ENCODE data around the gene ARHGEF37.

Gene ARHGEF37

DNA sequence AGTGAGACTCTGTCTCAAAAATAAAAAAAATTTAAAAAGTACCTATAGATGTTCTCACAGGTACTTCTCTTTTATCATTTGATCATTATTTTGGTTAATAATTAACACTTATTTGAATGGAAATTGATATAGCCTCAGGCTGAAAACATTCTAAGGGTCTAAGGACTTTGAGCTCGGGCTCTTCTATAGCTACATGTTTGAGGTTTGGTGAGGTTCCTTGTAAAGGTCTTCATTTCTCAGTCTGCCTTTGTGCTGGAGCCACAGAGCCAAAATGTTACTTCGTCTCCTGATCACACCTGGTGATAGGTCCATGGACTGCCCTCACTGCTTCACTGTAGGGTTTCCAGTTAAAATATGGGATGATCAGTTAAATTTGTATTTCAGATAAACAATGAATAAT is 22.6 kb downstream of the ARHGEF37 start:
- no peak for DNase-seq (ENCODE audit: low read depth)

DNA sequence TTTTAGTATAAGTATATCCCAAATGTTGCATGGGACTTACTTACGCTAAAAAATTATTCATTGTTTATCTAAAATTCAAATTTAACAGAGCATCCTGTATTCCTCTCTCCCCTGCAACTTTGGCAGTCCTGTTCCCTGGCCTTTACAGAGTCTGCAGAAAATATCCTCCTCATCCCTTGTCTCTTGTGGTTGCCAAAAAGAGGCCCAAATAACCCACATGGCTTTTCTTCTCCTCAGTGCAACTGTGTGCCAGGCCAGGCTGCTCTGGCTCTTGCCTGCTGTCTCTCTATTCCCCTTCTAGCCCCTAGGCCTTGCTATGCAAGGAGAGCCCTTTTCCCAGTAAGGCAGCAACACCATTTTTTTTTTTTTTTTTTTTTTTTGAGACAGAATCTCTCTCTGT is 23.0 kb downstream of the ARHGEF37 start:
- no peak for DNase-seq (ENCODE audit: low read depth)

- DNase-seq (ENCODE audit: low read depth): no peak
Observed at GRCh38 chr5:149605354-149605997, 24.2 kb downstream of the ARHGEF37 start.

GRCh38 chr5:149605998-149606724 is 24.9 kb downstream of the ARHGEF37 start:
- DNase-seq (ENCODE audit: low read depth): no peak

DNA sequence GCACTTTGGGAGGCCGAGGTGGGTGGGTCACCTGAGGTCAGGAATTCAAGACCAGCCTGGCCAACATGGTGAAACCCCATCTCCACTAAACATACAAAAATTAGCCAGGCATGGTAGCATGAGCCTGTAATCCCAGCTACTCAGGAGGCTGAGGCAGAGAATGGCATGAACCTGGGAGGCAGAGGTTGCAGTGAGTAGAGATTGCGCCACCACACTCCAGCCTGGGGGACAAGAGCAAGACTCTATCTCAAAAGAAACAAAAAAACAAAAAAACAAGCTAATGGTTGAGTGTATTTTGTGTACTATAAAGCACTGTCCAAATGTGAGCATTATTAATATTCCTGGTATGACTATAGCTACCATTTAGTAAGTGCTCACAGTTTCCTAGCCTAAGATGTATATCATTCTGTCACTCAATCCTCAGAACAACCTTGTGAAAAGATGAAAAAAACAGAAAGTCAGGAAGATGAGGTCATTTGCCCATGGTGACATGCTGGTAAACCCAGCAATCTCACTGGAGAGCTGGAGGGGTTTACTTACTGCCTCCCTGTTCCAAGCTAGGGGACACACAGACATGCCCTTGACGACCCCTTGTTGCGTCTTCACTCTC is 27.7 kb downstream of the ARHGEF37 start:
- DNase-seq (ENCODE audit: low read depth): no peak

- DNase-seq (ENCODE audit: low read depth): no peak
Observed at GRCh38 chr5:149609640-149610219, 28.4 kb downstream of the ARHGEF37 start.

DNA sequence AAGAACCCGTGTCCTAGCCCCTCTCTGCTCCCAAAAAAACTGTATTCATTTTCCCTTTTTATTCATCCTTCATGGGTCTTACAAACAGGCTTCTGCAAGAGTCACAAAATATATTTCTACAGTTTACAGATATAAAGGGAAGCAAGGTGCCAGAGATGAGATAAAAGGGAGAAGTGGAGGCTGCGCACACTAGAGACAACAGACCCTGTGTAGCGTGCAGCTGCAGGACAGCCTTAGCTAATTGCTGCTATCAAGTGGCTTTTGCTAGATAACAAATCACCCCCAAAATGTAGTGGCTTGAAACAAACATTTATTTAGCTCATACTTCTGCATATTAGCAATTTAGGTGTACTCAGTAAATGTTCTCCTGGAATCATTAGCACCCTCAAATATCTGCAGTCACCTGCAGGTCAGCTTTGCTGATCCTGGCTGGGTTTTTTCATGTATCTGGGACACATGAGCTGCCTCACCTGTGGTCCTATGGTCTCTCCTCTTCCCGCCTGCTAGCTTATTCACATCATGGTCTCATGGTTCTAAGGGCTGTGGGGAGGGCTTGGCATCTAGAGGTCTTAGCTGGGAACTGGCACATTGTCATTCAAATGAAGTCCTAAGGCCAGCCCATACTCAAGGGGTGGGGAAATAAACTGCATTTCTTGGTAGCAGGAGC is 29.4 kb downstream of the ARHGEF37 start:
- DNase-seq (ENCODE audit: low read depth): no peak

- no peak for DNase-seq (ENCODE audit: low read depth)
Observed at GRCh38 chr5:149611326-149611725, 30.0 kb downstream of the ARHGEF37 start.

GRCh38 chr5:149614034-149614907 is 33.0 kb downstream of the ARHGEF37 start:
- DNase-seq (ENCODE audit: low read depth): no peak

- no peak for DNase-seq (ENCODE audit: low read depth)
Observed at GRCh38 chr5:149615976-149616375, 34.7 kb downstream of the ARHGEF37 start.

DNA sequence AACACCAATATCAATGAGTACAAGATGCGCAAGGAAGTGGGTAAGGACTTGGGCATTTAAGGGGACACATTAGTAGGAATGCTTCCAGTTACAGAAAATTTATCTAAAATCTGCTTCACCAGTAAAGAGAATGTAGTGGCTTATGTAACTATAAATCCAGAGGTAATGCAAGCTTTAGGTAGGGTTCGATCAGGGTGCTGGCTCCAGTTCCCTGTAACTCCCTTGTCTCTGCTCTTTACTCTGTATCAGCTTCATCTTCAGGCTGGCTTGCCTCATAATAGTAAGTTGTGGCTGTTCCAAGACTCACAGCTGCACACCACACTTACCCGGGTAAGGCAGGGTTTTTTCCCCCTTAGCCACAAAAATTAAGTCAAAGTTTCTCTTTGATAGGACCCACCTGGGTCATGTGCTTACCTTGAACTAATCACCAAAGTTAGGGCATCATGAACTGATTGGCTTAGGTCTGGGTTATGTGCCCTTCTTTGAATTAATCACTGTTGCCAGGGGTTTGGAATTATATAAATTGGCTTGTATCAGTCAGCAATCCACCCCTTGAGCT is 35.5 kb downstream of the ARHGEF37 start:
- DNase-seq (ENCODE audit: low read depth): no peak

DNA sequence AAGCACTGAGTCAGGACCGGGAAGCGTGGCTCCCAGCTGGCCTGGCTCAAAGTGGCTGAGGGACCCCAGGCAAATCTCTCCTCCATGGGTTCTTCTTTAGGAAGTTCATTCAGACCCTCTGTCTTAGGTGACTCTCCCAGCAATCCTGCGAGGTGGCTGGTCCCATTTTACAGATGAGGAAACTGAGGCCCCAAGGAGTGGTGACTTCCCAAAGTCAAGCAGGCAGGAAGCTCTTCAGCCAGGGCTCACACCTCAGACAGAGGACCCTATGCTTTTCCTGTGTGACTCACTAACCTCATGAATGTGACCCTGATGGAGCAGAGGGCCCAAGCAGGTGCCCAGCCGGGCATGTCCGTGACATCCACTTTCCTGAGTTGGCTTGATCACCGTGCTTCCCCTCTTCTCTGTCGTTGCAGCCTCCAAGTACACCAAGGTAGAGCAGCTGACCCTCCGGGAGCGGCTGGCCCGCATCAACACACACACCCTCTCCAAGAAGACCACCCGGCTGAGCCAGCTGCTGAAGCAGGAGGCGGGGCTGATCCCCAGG is 36.5 kb downstream of the ARHGEF37 start:
- DNase-seq (ENCODE audit: low read depth): no peak

DNA sequence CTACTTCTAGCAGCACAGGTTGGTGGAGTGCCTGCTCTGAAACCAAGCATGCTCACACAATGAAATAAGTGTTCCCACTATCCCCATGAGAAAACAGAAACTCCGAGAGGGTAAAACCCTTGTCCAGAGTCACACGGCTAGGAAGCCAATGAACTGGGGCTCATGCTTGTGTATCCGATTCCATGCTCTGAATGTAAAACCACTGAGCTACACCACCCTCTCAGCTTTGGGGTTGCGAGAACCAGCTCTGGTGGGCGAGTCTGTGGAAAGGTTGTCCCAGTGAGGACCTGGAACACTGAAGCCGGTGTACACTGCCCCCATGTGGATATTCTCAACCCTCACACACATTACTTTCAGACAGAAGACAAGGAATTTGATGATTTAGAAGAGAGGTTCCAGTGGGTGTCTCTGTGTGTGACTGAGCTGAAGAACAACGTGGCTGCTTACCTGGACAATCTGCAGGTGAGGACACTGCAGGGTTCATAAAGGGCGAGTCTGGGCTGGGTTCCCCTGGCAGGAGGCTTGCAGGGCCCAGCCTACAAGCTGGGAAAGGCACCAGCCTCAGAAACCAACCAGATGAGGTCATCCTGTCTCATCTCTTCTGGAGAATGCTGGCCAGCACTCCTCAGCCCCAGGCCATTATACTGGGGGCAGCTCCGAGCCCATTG is 37.4 kb downstream of the ARHGEF37 start:
- no peak for DNase-seq (ENCODE audit: low read depth)

- no peak for DNase-seq (ENCODE audit: low read depth)
Observed at GRCh38 chr5:149621415-149622098, 40.3 kb downstream of the ARHGEF37 start.

- DNase-seq (ENCODE audit: low read depth): no peak
Observed at GRCh38 chr5:149622466-149622865, 41.2 kb downstream of the ARHGEF37 start.

DNA sequence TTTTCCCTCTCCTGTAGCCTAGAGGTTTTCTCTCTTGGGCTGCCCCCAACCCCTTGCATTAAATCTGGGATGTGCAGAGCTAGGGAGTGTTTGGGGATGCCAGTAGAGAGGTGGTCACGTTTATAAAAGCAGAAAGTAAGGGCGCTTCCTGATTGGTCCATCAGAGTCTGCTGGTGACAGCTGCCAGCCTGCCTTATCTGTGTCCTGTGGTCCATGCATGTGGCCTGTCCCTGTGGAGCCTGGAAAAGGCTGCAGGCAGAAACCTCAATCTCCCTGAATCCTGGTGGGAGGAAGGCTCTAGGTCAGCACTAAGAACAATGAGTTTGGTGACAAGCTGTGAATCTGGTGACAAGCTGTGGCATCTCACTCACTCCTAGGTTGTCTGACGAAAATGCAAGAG is 42.2 kb downstream of the ARHGEF37 start:
- DNase-seq (ENCODE audit: low read depth): no peak

DNA sequence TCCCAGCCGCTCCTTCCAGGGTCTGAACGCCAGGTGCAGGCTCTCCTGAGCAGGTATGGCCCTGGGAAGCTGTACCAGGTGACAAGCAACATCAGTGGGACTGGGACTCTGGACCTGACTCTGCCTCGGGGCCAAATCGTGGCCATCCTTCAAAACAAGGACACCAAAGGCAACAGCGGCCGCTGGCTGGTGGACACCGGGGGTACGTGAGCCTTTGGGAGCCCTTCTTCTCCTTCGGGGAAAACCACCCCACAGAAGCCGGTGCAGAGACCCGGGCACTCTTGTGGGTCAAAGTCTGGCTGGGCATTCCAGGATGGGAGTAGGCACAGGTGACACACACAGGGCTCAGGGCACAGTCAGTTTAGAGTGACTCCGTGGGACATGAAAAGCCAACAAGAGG is 45.8 kb downstream of the ARHGEF37 start:
- no peak for DNase-seq (ENCODE audit: low read depth)

- DNase-seq (ENCODE audit: low read depth): no peak
Observed at GRCh38 chr5:149628221-149628620, 46.9 kb downstream of the ARHGEF37 start.

- DNase-seq (ENCODE audit: low read depth): no peak
Observed at GRCh38 chr5:149628846-149629388, 47.6 kb downstream of the ARHGEF37 start.
